Stimulated activated CD8-positive, alpha-beta memory T cell treated with anti-CD3 and anti-CD28 coated beads, Interleukin-4, amount 100 ng/mL, for 24 hours (primary cell): Measurements from ENCODE around the gene CYSTM1.
A peak's percentile ranks its signal among the peaks of the same experiment; 100 is the strongest.
"Not testable (repeated sequence)": the region's sequence is repeated elsewhere in the genome, so short reads cannot be mapped to it uniquely, and the experiment has no call there.

Experiments
- DNase-seq: peaks from one replicate; pipeline ENCODE4 v3.0.0-alpha.2; 2020; ENCODE audit warnings: low read depth

The CYSTM1 gene

GRCh38 chr5:140150201-140150600 is 24.8 kb upstream of the CYSTM1 start:
- DNase-seq, result no peak

- DNase-seq, result no peak
Measured at GRCh38 chr5:140151144-140152021, 23.6 kb upstream of the CYSTM1 start.

GRCh38 chr5:140152022-140152999 is 22.7 kb upstream of the CYSTM1 start:
- no peak for DNase-seq

- DNase-seq, result no peak
Measured at GRCh38 chr5:140153255-140153654, 21.7 kb upstream of the CYSTM1 start.

GRCh38 chr5:140153905-140154304 is 21.1 kb upstream of the CYSTM1 start:
- DNase-seq, result no peak

- not testable (repeated sequence) for DNase-seq
Measured at GRCh38 chr5:140154710-140155381, 20.1 kb upstream of the CYSTM1 start.

GRCh38 chr5:140157032-140157781 is 17.8 kb upstream of the CYSTM1 start:
- peak; percentile 76 for DNase-seq

- DNase-seq, result no peak
Measured at GRCh38 chr5:140159014-140159927, 15.7 kb upstream of the CYSTM1 start.

- no peak for DNase-seq
Measured at GRCh38 chr5:140162275-140162674, 12.7 kb upstream of the CYSTM1 start.

GRCh38 chr5:140162781-140163180 is 12.2 kb upstream of the CYSTM1 start:
- DNase-seq, result no peak

GRCh38 chr5:140165101-140165922 is 9.7 kb upstream of the CYSTM1 start:
- DNase-seq, result no peak

GRCh38 chr5:140165923-140166270 is 9.1 kb upstream of the CYSTM1 start:
- no peak for DNase-seq

GRCh38 chr5:140166911-140167310 is 8.1 kb upstream of the CYSTM1 start:
- DNase-seq, result no peak

GRCh38 chr5:140168371-140168770 is 6.6 kb upstream of the CYSTM1 start:
- DNase-seq, result no peak

- no peak for DNase-seq
Measured at GRCh38 chr5:140169410-140169809, 5.6 kb upstream of the CYSTM1 start.

GRCh38 chr5:140172483-140172882 is 2.5 kb upstream of the CYSTM1 start:
- no peak for DNase-seq

- no peak for DNase-seq
Measured at GRCh38 chr5:140174014-140174413, 974 bp upstream of the CYSTM1 start.

GRCh38 chr5:140175367-140176030 is 511 bp downstream of the CYSTM1 start:
- DNase-seq, result peak; percentile 36

- no peak for DNase-seq
Measured at GRCh38 chr5:140176031-140176387, 1.0 kb downstream of the CYSTM1 start.
